IPS DF 4.7 (cell line): ENCODE results near the gene SPIRE1.
"Not testable (repeated sequence)": the region's sequence is repeated elsewhere in the genome, so short reads cannot be mapped to it uniquely, and the experiment has no call there.

Experiments
- DNase-seq: peaks from one replicate; pipeline ENCODE4 v3.0.0-alpha.2; 2013; ENCODE audit warnings: low spot score; ENCODE audit errors: extremely low read depth

SPIRE1 gene

DNA sequence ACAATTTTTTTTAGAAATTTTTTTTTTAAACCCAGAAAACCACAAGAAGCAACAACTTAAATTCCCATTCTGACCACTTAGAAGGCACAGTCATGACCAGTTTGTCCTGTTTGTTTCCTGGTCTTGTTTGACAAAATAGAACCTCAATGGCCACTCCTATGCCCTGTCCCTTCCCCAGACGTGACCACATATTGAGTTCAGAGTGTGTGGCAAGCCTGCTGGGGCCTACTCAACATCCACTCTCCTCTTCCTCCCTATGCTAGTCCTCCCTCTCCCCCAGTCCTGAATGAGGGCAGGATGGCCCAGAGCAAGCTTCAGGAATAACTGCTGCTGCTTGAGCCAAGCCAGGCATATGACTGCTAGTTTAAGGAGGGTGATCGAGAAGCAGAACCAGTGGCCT, 160.6 kb downstream of the SPIRE1 start:
- no peak for DNase-seq

DNA sequence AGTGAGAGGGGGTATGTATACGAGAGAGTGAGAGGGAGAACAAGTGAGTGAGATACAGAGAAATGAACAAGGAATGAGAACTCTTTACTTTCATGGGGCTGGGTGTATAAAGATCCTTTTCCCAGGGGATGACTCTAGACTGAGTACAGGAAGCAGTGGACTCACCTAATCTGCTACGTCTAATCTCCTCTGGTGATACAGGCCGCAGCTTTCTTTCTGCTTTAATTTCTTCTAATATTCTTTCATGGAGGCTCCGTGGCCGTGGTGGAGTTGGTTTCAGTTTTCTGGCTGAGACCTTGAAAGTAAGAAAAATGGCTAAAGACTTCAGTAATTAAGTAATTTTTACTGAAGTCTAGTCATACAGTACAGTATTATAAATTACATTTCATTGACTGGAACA, 165.0 kb downstream of the SPIRE1 start:
- DNase-seq, result no peak

DNA sequence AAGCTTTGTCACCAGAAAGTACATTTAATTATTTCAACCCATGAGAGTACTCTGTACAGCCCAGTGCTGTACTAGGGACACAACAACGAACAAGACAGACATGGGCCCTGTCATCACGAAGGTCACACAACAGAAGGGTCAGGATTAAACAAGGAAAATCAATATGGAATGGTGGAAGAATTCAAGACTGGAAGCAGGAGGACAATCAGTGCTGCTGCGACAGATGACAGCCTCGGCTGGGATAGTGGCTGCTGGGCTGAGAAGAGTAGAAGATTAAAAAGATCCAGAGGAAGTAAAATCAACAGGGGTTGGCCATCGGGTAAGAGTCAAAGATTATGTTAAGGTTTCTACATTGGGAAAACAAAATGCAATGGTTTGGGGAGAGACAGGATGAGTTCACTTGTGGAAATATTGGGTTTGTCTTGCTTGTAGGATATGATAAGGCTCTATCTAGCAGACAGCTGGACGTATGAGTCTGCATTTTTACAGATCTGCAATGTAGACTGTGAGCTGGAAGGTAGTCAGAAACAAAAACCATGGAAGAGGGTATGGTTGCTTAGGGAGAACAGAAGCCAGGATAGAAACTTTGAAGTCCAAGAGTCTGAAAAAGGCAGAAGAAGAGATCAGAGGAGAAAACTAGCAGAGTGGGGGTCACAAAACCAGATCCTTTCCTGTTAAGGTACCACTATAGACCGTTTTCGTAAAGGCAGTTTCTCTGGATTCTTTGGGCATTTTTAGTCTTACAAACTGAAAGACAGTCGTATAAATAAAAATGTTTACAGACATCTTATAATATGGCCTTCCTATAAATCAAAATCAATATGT, 166.1 kb downstream of the SPIRE1 start:
- no peak for DNase-seq

DNA sequence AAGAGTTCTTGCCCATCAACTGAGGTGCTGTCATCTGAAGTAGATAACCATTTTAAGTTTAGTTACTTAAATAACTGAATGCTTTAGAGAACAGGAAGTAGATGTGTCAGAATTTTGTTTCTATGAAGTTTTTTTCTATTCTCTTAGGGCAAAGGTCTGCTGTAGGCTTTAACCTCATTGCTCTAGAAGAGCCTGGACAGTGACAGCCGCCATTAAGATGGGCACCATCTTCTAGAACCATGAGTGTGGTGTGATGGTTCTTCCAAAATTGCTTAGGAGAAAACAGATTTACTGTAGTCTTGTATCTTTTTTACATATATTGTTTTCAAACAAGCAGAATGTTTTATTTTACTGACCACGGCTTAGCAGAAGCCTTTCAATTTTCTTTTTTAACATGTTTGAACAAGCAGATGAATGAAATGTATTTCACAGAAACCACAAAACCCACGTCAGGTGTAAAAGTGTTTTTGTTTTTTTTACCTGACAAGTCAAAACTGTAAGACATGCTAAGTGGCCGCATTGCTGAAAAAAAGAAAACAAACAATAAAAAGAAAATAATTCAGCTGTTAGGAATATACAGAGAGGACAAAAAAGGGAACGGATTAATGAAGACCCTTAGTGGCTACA, 172.3 kb downstream of the SPIRE1 start:
- no peak for DNase-seq

DNA sequence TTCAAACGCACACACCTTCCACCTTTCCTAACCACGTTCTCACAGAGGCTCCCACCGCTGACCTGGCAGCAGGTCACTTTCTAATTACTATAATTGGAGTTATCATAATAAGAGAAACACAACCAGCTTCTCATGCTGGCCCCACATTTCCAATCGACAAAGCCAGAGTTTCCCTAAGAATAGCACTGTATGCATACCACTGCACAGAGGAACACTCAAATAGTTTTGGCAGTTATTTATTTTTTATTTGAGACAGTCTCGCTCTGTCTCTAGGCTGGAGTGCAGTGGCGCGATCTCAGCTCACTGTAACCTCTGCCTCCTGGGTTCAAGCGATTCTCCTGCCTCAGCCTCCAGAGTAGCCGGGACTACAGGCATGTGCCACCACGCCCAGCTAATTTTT, 176.0 kb downstream of the SPIRE1 start:
- DNase-seq, result not testable (repeated sequence)

DNA sequence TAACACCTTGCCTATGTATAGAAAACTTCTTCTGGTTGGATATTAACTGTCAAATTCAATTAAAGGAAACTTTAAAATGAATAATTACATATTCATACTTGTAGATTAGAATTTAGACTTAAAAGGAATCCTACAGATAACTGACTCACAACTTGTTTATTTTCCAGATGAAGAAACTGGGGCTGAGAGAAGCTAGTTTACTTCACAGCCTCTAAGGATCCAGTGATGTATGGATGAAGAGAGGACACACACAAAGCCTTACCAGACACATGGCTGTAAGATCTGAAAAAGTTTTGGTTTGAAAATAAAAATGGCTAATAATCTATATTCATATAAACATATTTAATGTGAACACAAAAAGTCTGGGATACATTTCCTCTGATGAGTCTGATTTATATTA, 177.9 kb downstream of the SPIRE1 start:
- no peak for DNase-seq

DNA sequence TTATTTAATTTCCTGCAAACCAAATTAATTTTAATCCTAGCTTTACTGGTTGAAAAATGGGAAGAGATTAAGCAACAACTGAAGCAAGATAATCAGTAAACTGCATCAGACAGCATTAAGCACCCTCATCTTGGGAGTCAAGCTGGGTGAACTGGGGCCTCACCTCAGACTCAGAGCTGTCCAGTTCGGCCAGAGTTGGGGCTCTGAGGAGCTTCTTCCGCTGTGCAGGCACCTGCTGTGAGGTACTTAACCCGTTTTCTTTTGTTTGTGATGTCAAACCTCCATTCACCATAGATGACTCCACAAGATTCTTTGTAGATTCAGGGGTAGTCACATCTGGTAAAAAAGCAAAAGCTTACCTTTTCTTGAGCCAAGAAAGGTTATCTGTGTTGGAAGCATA, 178.4 kb downstream of the SPIRE1 start:
- DNase-seq, result no peak

DNA sequence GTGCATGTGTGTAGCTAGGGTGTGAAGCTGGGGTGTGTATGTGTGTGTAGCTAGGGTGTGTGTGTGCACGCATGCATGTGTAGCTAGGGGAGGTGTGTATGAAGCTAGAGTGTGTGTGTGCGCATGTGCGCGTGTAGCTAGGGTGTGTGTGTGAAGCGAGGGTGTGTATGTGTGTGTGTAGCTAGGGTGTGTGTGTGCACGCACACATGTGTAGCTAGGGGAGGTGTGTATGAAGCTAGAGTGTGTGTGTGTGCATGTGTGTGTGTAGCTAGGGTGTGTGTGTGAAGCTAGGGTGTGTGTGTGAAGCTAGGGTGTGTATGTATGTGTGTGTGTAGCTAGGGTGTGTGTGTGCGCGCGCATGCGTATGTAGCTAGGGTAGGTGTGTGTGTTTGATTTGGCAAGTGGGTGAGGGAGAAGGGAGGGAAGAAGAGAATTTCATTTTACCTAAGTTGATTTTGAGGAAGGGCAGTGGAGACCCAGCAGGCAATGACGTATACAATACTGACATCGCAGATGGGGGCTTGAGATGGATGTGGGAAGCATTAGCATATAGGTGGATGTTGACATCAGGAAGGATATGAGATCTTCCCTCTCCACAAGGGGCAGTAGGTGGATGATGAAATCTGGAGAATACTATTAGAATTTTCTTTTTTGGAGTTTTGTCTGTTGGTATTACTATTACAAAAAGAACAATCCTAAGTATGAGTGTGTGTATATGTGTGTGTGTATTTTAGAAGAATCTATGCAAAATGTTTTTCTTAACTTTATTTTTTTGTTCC, 179.4 kb downstream of the SPIRE1 start:
- no peak for DNase-seq

DNA sequence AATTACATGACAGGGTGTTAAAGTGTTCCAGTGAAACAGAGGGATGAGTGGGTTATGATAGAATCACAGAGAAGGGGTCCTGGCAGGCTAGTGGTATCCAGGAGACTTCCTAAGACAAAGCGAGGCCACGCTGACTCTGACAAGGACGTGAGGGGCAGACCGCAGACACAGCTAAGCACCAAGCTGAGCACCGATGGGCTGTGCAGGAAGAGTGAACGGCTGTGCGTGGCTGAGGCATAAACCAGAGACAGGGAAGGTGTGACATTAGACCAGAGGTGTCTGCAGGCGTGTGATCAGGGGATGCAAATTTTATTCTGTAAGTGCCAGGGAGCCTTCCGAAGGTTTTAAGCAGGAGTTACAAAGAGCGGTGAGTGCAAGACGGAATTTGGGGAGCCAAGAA, 180.3 kb downstream of the SPIRE1 start:
- no peak for DNase-seq

DNA sequence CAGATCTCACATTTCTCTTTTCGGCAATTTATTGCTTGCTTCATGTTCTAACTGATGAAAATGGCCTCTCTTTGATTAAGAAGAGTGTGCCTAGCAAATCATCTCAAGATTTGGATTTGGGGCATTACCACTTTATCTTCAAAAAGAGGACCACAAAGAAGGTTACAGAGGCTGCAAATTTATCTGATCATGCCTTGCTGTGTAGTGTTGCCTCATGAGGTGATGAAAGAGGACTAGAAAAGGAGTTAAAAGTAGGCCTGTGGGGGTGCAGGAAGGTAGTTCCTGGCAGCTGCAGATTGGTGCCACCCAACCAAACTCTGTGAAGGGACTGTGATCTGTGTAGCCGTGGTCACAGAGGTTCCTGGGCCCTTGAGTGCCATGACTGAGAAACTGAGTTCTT, 181.0 kb downstream of the SPIRE1 start:
- DNase-seq, result no peak

DNA sequence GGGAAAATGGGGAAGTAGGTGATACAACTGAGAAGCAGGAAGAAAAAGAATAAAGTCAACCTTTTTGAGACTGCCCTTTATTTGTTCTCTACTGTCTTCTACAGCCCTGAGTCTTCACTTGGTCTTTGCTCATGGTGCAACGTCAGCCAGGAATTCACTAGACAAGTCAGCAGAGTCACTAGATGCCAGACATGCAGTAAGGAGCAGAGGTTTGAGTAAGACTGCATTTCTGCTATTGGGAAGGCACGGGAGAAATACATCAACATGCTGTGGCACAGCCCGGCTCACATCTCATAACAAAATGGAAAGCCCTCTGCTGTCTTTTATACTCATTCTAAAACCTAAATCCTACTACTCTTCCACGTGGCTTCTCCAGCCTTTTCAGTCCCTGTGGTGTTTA, 183.0 kb downstream of the SPIRE1 start:
- no peak for DNase-seq

DNA sequence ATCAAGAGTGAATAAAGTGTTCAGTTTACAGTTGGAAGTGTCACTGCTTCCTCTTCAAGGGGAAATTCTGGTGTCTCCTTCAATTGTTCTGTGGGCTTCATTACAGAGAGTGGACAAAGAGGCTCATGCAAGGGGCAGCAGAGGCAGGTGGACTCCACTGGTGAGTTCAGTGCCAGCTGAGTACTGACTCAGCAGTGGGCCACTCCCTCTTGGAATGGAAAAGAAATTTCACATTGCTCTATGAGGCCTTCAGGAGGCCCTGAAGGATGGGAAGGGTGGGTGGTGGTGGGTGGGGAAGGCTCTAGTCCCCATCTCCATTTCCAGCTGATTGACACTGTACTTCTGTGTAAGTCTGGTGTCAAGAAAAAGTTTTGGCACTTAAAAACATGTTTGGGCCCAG, 183.8 kb downstream of the SPIRE1 start:
- no peak for DNase-seq

DNA sequence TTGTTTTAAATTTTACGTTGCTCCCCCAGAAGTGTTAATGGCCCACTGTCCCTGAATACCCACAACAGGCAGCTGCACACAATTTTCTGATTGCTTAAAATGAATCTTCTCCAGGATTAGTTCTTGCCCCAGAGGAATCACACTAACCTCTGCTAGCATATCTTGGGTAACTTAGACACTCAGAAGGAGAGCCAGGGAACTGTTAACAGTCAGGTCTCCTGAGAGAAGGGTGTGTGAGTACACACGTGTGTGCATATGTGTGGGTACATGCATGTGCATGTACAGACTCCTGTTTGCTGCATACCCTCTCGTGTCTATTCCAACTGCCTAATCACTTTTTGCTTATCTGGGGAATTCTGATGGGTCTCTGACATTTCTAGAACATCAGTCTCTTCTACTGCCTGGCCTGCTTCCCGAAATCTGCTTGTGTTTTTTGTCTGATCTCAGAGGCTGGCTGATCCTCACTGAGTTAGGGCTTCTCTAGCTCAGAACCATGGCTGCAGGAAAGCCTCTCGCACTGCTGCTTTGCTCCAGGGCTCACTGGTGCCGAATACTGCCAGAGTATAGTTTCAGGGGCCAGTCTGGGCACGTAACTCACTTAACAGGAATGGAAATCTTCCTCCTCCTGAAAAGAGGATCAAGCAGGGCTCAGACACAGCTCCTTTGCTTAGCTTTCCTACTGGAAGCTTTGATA, 187.4 kb downstream of the SPIRE1 start:
- no peak for DNase-seq

DNA sequence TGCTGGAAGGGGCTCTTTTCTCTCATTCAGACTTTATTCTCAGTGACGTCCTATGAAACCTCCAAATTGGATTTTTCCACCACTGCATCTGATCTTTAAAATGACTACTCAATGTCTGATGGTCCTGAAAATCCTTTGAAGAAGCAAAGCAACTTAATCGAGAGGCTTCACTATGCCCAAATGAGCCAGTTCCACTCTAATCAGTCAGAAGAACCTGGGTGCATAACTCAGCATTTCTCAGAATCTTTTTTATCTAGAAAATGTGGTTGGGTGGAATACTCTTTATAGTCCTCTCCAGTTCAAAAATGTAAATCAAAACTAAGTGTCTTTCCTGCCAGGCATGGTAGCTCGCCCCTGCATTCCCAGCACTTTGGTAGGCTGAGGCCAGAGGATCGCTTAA, 189.5 kb downstream of the SPIRE1 start:
- DNase-seq, result no peak

DNA sequence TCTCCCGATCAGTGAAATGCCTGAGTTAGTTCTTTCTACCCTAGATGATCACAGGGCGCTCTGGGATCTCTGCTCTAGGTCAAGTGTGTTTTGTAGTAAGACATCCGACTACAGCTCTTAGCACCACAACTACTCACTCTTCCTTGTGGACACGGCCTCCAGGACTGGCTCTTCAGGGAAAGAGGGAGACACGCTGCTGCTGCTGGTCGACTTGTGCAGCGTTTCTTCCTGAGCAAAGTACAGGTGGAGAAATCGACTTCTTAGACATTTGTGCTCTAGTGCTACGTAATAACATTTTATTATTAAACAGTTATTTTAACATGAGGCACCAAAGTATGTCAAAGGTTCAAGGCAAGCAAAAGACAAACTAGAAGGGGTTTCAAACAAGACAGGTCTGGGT, 193.2 kb downstream of the SPIRE1 start:
- no peak for DNase-seq

DNA sequence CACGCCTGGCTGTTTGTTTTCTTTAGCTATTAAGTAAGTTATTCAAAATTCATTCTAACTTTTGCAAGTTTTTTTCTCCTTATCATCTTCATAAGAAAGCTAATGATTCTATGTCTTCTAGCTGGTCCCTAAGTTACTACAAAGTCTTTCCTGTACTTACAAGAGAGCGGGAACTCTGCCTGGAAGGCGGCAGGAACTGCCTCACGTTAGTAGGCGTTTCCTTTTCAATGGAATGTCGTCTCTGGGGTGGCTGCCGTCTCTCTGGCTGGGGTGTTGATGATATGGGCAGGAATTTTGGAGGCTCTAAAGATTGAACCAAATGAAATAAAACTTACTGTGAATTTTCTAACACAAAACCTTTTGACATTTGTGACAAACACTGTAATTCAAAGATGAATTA, 194.7 kb downstream of the SPIRE1 start:
- no peak for DNase-seq

DNA sequence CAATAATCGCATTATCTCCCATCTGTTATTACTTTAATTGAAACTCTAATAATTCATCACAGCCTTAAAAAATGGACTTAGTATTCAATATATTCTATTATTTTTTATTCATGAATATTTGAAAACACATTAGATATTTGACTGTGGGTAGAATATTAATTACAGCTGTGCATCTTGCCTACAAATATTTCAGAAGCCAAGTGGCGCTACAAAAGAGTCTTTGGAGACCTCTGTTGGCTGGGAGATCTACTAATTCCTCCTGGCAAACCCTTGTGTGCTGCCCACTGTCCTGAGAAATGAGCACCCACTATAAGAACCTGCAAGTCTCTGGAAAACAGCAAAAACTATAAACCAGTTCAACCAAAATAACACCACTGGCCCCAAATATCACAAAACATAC, 195.7 kb downstream of the SPIRE1 start:
- DNase-seq, result no peak

DNA sequence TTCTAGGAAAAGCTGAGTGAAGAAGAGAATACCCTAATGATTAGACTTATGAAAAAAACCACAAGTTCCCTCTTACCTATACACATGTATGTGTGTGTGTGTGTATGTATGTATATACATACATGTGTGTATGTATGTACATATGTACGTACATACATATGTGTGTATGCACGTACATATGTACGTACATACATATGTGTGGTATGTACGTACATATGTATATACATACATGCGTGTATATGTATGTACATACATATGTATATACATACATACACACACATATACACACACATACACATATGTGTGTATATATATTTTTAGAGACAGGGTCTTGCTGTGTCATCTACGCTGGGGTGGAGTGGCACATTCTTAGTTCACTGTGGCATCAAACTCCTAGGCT, 196.6 kb downstream of the SPIRE1 start:
- DNase-seq, result no peak

DNA sequence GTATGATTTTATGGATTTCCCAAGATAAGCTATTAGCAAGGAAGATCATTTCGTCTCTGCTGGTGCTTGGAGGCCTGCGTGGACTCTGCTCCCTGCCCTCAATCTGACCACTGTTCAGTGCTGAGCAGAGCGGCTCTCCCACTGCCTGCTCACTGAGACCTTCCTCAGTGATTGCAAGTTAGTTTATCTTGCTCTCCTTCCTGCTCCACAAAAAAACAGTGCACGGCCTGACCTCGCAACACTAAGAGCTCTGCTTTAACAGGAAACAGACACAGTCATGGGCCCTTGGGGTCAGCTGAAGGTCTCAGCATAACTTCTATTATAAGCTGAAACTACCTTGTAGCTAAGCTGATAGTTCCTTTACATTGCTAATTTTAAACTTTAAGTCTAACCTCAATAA, 197.0 kb downstream of the SPIRE1 start:
- no peak for DNase-seq

DNA sequence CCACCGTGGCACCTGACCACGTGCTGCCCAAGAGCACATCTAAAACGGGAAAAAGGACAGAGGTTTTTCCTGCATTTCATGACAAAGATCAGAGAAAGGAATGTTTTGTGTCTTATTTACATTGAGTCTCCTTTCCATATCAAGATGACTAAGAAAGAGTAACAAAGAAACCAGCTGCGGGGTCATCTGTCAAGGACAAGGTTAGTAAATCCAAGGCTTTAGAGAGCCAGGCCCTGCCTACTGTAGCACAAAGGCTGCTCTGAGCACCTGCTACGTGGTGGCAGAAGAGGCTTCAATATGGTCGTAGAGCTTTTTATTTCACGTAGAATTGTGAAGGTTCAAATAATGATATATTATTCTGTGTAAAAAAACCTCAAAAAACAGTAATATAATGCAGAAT, 199.1 kb downstream of the SPIRE1 start:
- DNase-seq, result no peak

DNA sequence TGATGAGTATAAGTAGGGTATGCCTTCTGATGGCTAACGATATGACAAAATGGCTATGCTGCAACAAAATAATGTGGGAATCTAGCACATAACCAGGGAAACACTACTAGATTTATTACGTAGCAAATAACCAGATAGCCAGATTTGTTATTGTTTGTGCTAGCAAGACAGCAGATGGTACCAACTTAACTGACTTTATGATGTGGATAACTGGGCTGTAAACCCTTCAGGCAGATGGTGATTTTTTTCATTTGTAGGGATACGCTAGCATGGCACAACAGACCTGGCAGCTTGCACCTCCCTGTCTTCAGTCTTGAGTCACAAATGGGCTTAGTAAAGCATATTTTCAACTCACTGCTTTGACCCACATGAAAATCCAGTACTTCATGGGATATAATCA, 201.5 kb downstream of the SPIRE1 start:
- no peak for DNase-seq

DNA sequence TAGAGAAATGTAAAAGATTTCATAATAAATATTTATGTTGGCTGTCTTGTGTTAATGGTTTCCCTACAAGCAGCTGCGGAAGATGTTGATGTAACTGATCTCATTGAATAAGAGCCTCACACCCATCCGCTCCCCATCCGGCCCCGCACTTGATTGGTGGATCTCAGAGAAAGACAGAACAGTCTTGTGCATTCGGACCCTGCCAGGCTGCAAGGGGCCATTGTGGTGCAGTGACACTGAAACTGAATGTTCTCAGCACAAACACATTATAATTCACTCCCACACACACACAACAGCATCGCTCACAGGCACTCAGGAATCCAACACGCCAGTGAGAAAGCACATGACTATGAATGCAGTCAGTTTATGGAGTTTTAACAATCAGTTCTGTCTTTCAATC, 202.4 kb downstream of the SPIRE1 start:
- no peak for DNase-seq
